ENCODE results near the gene CAMK2G.
"Not testable (repeated sequence)": the region's sequence is repeated elsewhere in the genome, so short reads cannot be mapped to it uniquely, and the experiment has no call there.

Gene CAMK2G

GRCh38 chr10:73809061-73809818 lies 65.1 kb downstream of the CAMK2G start:
- no peak for DNase-seq

GRCh38 chr10:73808021-73808815 lies 66.1 kb downstream of the CAMK2G start:
- no peak for DNase-seq

- DNase-seq: no peak
These were observed 66.9 kb downstream of the CAMK2G start for GRCh38 chr10:73807471-73807870.

GRCh38 chr10:73806176-73806950 lies 68.0 kb downstream of the CAMK2G start:
- DNase-seq: no peak

- no peak for DNase-seq
These were observed 70.6 kb downstream of the CAMK2G start for GRCh38 chr10:73803680-73804286.

GRCh38 chr10:73802276-73802991 lies 71.9 kb downstream of the CAMK2G start:
- no peak for DNase-seq

- DNase-seq: no peak
These were observed 73.1 kb downstream of the CAMK2G start for GRCh38 chr10:73801253-73801590.

- no peak for DNase-seq
These were observed 73.6 kb downstream of the CAMK2G start for GRCh38 chr10:73800560-73801252.

- no peak for DNase-seq
These were observed 74.3 kb downstream of the CAMK2G start for GRCh38 chr10:73799899-73800559.

GRCh38 chr10:73798927-73799560 lies 75.3 kb downstream of the CAMK2G start:
- DNase-seq: no peak

- no peak for DNase-seq
These were observed 76.3 kb downstream of the CAMK2G start for GRCh38 chr10:73798087-73798486.

GRCh38 chr10:73797324-73798025 lies 76.9 kb downstream of the CAMK2G start:
- no peak for DNase-seq

- DNase-seq: no peak
These were observed 77.6 kb downstream of the CAMK2G start for GRCh38 chr10:73796766-73797165.

GRCh38 chr10:73796035-73796434 lies 78.3 kb downstream of the CAMK2G start:
- not testable (repeated sequence) for DNase-seq

- DNase-seq: not testable (repeated sequence)
These were observed 78.9 kb downstream of the CAMK2G start for GRCh38 chr10:73795491-73795890.

GRCh38 chr10:73793456-73793855 lies 80.9 kb downstream of the CAMK2G start:
- DNase-seq: no peak

- no peak for DNase-seq
These were observed 82.4 kb downstream of the CAMK2G start for GRCh38 chr10:73791871-73792400.

- DNase-seq: no peak
These were observed 83.3 kb downstream of the CAMK2G start for GRCh38 chr10:73790886-73791625.

- no peak for DNase-seq
These were observed 84.7 kb downstream of the CAMK2G start for GRCh38 chr10:73789659-73790055.
